Measurements from ENCODE around the gene ERGIC3.
"Not testable (repeated sequence)": the region's sequence is repeated elsewhere in the genome, so short reads cannot be mapped to it uniquely, and the experiment has no call there.

The ERGIC3 gene

GRCh38 chr20:35517767-35518166 is 24.1 kb upstream of the ERGIC3 start:
- not testable (repeated sequence) for DNase-seq (ENCODE audit: low read depth, low spot score)

DNA sequence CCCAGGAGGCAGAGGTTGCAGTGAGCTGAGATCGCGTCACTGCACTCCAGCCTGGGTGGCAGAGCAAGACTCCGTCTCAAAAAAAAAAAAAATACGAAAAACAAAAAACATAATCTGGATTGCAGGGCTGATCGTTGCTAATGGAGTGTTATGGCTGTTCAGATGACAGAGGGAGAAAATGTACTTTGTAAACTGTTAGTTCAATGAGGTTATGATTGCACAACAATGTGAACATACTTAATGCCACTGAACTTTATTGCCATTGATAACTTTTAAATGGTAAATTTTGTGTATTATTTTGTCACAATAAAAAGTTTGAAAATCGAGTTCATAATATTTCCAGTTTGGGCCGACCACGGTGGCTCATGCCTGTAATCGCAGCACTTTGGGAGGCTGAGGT is 22.9 kb upstream of the ERGIC3 start:
- DNase-seq (ENCODE audit: low read depth, low spot score): no peak

- no peak for DNase-seq (ENCODE audit: low read depth, low spot score)
Observed at GRCh38 chr20:35523298-35523888, 18.5 kb upstream of the ERGIC3 start.

GRCh38 chr20:35525639-35526038 is 16.2 kb upstream of the ERGIC3 start:
- DNase-seq (ENCODE audit: low read depth, low spot score): no peak

- no peak for DNase-seq (ENCODE audit: low read depth, low spot score)
Observed at GRCh38 chr20:35527122-35527769, 14.6 kb upstream of the ERGIC3 start.

DNA sequence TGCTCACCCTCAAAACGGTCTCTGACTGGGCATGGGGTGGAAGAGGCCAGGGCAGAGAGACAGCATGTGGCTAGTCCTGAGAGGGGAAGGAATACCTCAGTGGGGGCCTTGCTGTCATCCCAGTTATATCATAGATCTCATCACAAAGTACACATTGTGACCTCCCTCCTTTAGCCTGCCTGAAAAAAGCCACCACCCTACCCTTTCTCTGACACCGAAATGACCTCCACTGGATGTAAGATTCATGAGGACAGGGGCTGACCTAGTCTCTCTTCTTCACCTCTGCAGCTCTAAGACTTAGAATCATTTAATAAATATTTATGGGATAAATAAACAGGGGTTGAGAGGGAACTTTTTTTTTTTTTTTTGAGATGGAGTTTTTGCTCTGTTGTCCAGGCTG is 12.3 kb upstream of the ERGIC3 start, which contains the start of gene C20orf173:
Gene C20orf173 (minus strand): TSS at position 101 of the 400 bp plus-strand sequence. CDS start 279 bp downstream, outside the sequence.
- DNase-seq (ENCODE audit: low read depth, low spot score): no peak

- no peak for DNase-seq (ENCODE audit: low read depth, low spot score)
Observed at GRCh38 chr20:35539756-35540212, 2.1 kb upstream of the ERGIC3 start.

GRCh38 chr20:35541118-35541782 is 628 bp upstream of the ERGIC3 start:
- DNase-seq (ENCODE audit: low read depth, low spot score): no peak

GRCh38 chr20:35542990-35543389 is 1.1 kb downstream of the ERGIC3 start:
- DNase-seq (ENCODE audit: low read depth, low spot score): no peak

GRCh38 chr20:35544436-35544835 is 2.6 kb downstream of the ERGIC3 start:
- DNase-seq (ENCODE audit: low read depth, low spot score): no peak

DNA sequence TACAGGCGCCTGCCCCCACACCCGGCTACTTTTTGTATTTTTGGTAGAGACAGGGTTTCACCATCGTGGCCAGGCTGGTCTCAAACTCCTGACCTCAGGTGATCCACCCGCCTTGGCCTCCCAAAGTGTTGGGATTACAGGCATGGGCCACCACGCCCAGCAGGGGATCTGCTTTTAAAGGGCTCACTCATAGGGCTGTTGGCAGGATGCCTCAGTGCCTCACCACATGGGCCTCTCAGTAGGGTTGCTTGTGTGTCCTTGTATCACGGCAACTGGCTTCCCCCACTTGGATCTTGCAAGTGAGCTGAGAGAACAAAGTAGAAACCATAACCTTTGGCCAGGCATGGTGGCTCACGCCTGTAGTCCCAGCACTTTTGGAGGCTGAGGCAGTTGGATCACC is 3.1 kb downstream of the ERGIC3 start:
- DNase-seq (ENCODE audit: low read depth, low spot score): not testable (repeated sequence)

DNA sequence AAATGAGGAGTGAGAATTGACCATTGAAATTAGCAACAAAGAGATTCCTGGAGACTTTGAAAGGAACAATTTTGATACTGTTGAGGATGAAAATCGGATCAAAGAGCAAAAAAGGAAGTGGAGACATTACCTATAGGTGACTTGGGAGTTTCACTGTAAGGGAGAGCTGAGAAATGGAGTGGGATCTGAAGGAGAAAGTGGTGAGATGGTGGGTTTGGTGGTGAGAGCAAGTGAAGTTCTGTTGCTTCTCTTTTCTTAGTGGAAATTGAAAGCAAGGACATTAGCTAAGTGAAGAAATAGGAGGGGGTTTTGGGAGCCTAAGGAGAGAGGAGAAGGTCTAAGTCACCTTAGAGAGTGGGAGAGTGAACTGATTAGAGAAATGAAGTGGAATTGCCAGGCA is 4.2 kb downstream of the ERGIC3 start:
- no peak for DNase-seq (ENCODE audit: low read depth, low spot score)

DNA sequence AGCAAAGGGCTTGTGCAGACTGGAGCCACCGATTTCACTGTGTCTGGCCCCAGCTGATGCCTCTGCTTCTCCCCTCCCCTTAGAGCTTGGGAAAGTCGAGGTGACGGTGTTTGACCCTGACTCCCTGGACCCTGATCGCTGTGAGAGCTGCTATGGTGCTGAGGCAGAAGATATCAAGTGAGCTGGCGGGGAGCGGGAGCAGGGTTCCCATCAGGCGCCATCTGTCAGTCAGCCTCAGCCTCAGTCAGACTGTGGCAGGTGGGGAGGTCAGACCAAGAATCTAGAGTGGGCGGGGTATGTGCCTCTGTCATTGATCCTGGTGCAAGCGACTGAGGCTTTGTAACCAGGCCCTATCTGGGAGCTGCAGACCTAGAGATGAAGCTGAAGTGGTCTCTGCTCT is 5.5 kb downstream of the ERGIC3 start:
- DNase-seq (ENCODE audit: low read depth, low spot score): no peak

- no peak for DNase-seq (ENCODE audit: low read depth, low spot score)
Observed at GRCh38 chr20:35551503-35551902, 9.6 kb downstream of the ERGIC3 start.

GRCh38 chr20:35552914-35553313 is 11.0 kb downstream of the ERGIC3 start:
- DNase-seq (ENCODE audit: low read depth, low spot score): no peak

DNA sequence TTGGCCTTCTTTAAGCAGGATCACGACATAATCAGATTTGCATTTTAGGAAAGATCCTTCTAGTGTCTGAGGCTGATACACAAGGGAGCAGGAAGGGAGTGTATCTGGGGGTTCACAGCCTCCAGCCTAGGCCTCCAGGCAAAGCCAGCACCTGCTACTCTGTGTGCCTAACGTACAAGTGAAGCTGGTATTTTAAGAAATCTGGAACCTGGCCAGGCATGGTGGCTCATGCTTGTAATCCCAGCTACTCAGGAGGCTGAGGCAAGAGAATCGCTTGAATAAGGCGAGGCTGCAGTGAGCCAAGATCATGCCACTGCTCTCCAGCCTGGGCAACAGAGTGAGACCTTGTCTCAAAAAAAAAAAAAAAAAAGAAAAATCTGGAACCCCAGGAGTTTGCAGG is 13.6 kb downstream of the ERGIC3 start:
- DNase-seq (ENCODE audit: low read depth, low spot score): not testable (repeated sequence)

- DNase-seq (ENCODE audit: low read depth, low spot score): no peak
Observed at GRCh38 chr20:35555951-35556645, 14.2 kb downstream of the ERGIC3 start.

GRCh38 chr20:35556871-35557270 is 15.0 kb downstream of the ERGIC3 start:
- no peak for DNase-seq (ENCODE audit: low read depth, low spot score)

- no peak for DNase-seq (ENCODE audit: low read depth, low spot score)
Observed at GRCh38 chr20:35558451-35558850, 16.6 kb downstream of the ERGIC3 start.

DNA sequence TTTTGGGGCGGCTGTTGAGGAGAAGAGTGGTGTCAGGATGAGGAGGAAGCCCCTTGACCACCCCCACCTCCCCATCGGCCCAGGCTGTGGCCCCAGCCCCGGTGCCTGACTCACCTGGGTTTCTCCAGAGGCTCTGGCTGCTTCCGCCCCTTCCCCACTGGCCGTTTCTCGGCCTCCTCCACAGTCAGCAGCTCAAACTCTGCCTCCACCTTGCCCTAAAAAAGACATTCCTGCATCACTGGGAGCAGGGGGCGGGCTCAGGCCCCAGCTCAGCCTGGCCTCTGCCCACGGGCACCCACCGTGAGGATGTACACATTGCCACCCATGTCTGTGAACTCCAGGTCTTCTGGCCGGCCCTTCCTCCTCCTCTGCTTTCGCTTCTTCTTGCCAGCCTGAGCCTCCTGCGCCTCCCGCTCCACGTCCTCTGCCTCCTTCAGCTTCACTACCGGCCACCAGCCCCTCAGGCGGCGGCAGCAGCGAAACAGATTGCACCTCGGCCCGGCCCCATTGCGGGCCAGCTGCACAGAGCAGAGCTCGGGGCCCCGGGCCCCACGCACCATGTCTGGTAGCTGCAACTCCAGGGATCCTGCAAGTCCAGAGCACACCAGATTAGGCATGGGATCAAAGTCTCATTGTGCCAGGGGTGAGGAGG is 17.3 kb downstream of the ERGIC3 start:
- no peak for DNase-seq (ENCODE audit: low read depth, low spot score)

DNA sequence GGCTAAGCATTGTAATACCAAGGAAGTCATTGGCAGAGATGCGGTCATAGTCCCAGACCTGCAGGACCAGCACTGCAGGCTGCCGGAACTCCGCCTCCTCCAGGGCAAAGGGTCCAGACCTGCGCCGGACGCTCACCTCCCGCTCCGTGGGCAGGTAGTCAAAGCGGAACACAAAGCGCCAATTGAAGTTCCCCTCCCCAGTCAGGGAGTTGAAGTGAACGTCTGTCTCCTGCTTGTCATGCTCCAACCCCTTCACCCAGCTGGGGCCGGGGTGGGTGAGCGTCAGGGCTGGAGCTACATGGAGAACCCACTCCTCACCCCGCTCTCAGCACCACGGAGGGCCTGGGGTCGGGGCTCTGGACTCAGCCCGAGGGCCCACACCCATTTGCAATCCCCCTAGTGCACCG is 18.2 kb downstream of the ERGIC3 start:
- DNase-seq (ENCODE audit: low read depth, low spot score): no peak

DNA sequence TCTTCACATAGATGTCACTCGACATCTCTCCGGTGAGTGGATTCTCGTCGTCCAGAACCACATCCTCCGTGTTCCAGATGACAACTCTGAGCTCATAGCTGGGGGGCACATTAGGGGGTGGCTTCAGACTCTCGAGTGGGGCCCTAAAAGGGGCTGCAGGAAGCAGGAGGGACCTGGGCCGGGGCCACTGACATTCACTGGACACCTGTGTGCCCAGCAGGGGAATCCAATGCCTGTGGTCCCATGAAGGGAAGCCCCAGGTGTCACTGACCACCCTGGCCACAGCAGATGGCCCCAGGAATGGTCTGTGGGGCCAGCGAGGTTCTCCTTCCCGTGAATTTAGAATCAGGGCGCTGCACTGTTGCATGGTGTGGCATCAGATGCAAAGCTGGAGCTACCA is 18.7 kb downstream of the ERGIC3 start:
- no peak for DNase-seq (ENCODE audit: low read depth, low spot score)

Data from activated naive CD8-positive, alpha-beta T cell treated with anti-CD3 and anti-CD28 coated beads, Interleukin-2, amount 50 U/mL, for 16 hours (primary cell).